ENCODE measurements around the gene EIF4A3.

DNA sequence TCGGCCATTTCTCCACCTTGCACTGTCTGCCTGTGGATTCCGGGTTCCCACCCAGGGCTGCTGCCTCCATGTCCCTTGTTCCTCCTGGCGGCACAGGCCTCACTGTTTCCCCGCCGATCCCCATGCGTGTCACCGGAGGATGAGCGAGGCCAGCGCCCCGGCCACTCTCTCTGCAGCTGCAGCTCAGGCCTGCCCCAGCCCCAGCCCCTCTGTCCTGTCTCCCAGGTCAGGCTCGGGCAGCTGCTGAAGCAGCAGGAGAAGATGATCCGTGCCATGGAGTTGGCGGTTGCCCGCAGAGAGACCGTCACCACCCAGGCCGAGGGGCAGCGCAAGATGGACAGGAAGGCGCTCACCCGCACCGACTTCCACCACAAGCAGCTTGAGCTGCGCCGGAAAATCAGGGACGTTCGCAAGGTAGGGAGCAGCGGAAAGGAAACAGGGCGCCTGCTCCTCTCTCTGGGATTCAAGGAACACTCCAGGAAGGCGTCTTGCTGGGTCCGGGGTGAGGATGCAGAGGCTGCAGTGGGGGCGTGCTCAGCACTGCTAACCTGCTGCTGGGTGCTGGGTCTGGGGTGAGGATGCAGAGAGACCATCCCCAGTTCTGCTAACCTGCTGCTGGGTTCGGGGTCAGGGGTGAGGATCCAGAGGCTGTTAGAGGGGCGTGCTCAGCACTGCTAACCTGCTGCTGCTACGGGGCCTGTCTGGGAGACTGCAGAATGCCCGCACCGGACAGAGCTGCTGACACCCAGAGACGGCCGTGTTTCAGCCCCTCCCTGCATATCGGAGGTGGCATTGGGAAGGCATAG is 51.7 kb downstream of the EIF4A3 start:
- no peak for TF ChIP-seq POLR2A (IDR thresholded peaks at IDR 0.05)
- TF ChIP-seq, protein P1, sequence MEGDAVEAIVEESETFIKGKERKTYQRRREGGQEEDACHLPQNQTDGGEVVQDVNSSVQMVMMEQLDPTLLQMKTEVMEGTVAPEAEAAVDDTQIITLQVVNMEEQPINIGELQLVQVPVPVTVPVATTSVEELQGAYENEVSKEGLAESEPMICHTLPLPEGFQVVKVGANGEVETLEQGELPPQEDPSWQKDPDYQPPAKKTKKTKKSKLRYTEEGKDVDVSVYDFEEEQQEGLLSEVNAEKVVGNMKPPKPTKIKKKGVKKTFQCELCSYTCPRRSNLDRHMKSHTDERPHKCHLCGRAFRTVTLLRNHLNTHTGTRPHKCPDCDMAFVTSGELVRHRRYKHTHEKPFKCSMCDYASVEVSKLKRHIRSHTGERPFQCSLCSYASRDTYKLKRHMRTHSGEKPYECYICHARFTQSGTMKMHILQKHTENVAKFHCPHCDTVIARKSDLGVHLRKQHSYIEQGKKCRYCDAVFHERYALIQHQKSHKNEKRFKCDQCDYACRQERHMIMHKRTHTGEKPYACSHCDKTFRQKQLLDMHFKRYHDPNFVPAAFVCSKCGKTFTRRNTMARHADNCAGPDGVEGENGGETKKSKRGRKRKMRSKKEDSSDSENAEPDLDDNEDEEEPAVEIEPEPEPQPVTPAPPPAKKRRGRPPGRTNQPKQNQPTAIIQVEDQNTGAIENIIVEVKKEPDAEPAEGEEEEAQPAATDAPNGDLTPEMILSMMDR (IDR thresholded peaks at IDR 0.05): no peak
- no peak for TF ChIP-seq EP300 (IDR thresholded peaks at IDR 0.05)

All from ovary (tissue), 3 donors.